Activated CD4-positive, alpha-beta T cell treated with anti-CD3 and anti-CD28 coated beads, Interleukin-2, amount 10 ng/mL, durations not matched to agents 24 days and 14 days (primary cell): ENCODE data around the gene HAND1. TPM values are rescaled to one million over a fixed set of nuclear protein-coding genes. Genes with fewer than 3 reads are reported as not detected.

Experiments
- DNase-seq: peaks from one replicate; pipeline ENCODE4 v3.0.0; 2022
- H3K27ac Mint-ChIP-seq: one replicate; pipeline ENCODE4 v1.8.0; 2022; ENCODE audit warnings: mild to moderate bottlenecking, mixed read lengths
- H3K27me3 Mint-ChIP-seq: one replicate; pipeline ENCODE4 v1.8.0; 2022; ENCODE audit warnings: mixed read lengths
- H3K36me3 Mint-ChIP-seq: one replicate; pipeline ENCODE4 v1.8.0; 2022; ENCODE audit warnings: low read depth, mild to moderate bottlenecking, mixed read lengths
- H3K4me1 Mint-ChIP-seq: one replicate; pipeline ENCODE4 v1.8.0; 2021; ENCODE audit warnings: mixed read lengths
- H3K4me3 Mint-ChIP-seq: one replicate; pipeline ENCODE4 v1.8.0; 2022; ENCODE audit warnings: mild to moderate bottlenecking, moderate library complexity, mixed read lengths
- H3K9me3 Mint-ChIP-seq: one replicate; pipeline ENCODE4 v1.8.0; 2021; ENCODE audit warnings: mixed read lengths
- intact Hi-C: fragments of 100-400 bp; cut with micrococcal nuclease; formaldehyde crosslinking; loops from one replicate; pipeline ENCODE4 v1.15.1; 2023
- total RNA-seq: library from RNA; stranded (reverse); gene quantifications from 2 replicates; pipeline ENCODE4 v1.2.3, GENCODE V29; 2022

Gene HAND1
- total RNA-seq, 1 donor from 2014 or later = not detected

- Mint-ChIP-seq H3K9me3 (no peaks in the 10 kb centered on the region), H3K27me3 (no peaks in the 10 kb centered on the region), H3K36me3 (peaks cover 20% of the 10 kb centered on the region), H3K4me1 (peaks cover 43% of the 10 kb centered on the region), H3K4me3 (peak overlapping the region; percentile 92), H3K27ac (peak overlapping the region; percentile 39)
- intact Hi-C loops = loop anchor here (2.0 kb wide), 1 partner anchor 308 kb away; the partner anchor contains the start of gene LARP1
- DNase-seq = peak; percentile 83
These were observed 31.6 kb downstream of the HAND1 start for GRCh38 chr5:154446195-154447088.

GRCh38 chr5:154445422-154446194 is 32.4 kb downstream of the HAND1 start, which contains the start of gene SAP30L:
Gene SAP30L, plus strand, starts transcription at chr5:154445997. Its CDS starts 608 bp downstream, at chr5:154446605.
- peak within 1 kb of the TSS; percentile 99 for H3K4me3 Mint-ChIP-seq
- peaks cover 42% of the 10 kb centered on the region for H3K4me1 Mint-ChIP-seq
- no peaks in the 10 kb centered on the region for H3K27me3 Mint-ChIP-seq
- peak; percentile 99 for DNase-seq
- peak within 1 kb of the TSS; percentile 96 for H3K27ac Mint-ChIP-seq
- intact Hi-C loops = loop anchor here (1.0 to 2.0 kb wide), 7 partner anchors 247 to 495 kb away; partner anchors contain the start of genes CNOT8, GALNT10, LARP1 and MRPL22
- no peaks in the 10 kb centered on the region for H3K9me3 Mint-ChIP-seq
- H3K36me3 Mint-ChIP-seq = peaks cover 26% of the 10 kb centered on the region

GRCh38 chr5:154444556-154445421 is 33.2 kb downstream of the HAND1 start:
- Mint-ChIP-seq H3K27me3 (no peaks in the 10 kb centered on the region), H3K4me1 (peaks cover 37% of the 10 kb centered on the region), H3K4me3 (peak overlapping the region; percentile 99), H3K36me3 (peaks cover 26% of the 10 kb centered on the region), H3K27ac (peak overlapping the region; percentile 96), H3K9me3 (no peaks in the 10 kb centered on the region)
- peak; percentile 72 for DNase-seq
- intact Hi-C loops = loop anchor here (1.0 to 2.0 kb wide), 6 partner anchors 246 to 496 kb away; partner anchors contain the start of genes CNOT8, GALNT10 and MRPL22

GRCh38 chr5:154442801-154443200 is 35.2 kb downstream of the HAND1 start:
- intact Hi-C loops = no loop called here
- Mint-ChIP-seq H3K27me3 (no peaks in the 10 kb centered on the region), H3K4me3 (no peak overlapping the region), H3K36me3 (peaks cover 38% of the 10 kb centered on the region), H3K27ac (no peak overlapping the region), H3K4me1 (peaks cover 25% of the 10 kb centered on the region), H3K9me3 (no peaks in the 10 kb centered on the region)
- DNase-seq = no peak

- no peak for DNase-seq
- Mint-ChIP-seq H3K4me3 (no peak overlapping the region), H3K27me3 (no peaks in the 10 kb centered on the region), H3K27ac (no peak overlapping the region), H3K4me1 (peaks cover 17% of the 10 kb centered on the region), H3K9me3 (no peaks in the 10 kb centered on the region), H3K36me3 (peaks cover 52% of the 10 kb centered on the region)
- intact Hi-C loops = no loop called here
These were observed 37.5 kb downstream of the HAND1 start for GRCh38 chr5:154440540-154440939.

GRCh38 chr5:154437281-154437965 is 40.6 kb downstream of the HAND1 start:
- Mint-ChIP-seq H3K27me3 (no peaks in the 10 kb centered on the region), H3K36me3 (peaks cover 59% of the 10 kb centered on the region), H3K4me1 (peaks cover 8% of the 10 kb centered on the region), H3K4me3 (no peak overlapping the region), H3K9me3 (no peaks in the 10 kb centered on the region), H3K27ac (no peak overlapping the region)
- intact Hi-C loops = no loop called here
- no peak for DNase-seq

GRCh38 chr5:154435226-154435625 is 42.8 kb downstream of the HAND1 start:
- Mint-ChIP-seq H3K27ac (no peak overlapping the region), H3K4me1 (no peaks in the 10 kb centered on the region), H3K9me3 (no peaks in the 10 kb centered on the region), H3K36me3 (peaks cover 43% of the 10 kb centered on the region), H3K27me3 (no peaks in the 10 kb centered on the region), H3K4me3 (no peak overlapping the region)
- no peak for DNase-seq
- intact Hi-C loops = no loop called here

- no peak overlapping the region for H3K4me3 Mint-ChIP-seq
- peaks cover 35% of the 10 kb centered on the region for H3K36me3 Mint-ChIP-seq
- intact Hi-C loops = no loop called here
- peaks cover 7% of the 10 kb centered on the region for H3K9me3 Mint-ChIP-seq
- H3K27ac Mint-ChIP-seq = no peak overlapping the region
- H3K27me3 Mint-ChIP-seq = no peaks in the 10 kb centered on the region
- no peaks in the 10 kb centered on the region for H3K4me1 Mint-ChIP-seq
- no peak for DNase-seq
These were observed 46.9 kb downstream of the HAND1 start for GRCh38 chr5:154430961-154431630.

GRCh38 chr5:154430466-154430865 is 47.6 kb downstream of the HAND1 start:
- intact Hi-C loops = no loop called here
- H3K4me3 Mint-ChIP-seq = no peak overlapping the region

GRCh38 chr5:154429341-154429740 is 48.7 kb downstream of the HAND1 start:
- peaks cover 7% of the 10 kb centered on the region for H3K9me3 Mint-ChIP-seq
- H3K36me3 Mint-ChIP-seq = peaks cover 27% of the 10 kb centered on the region
- H3K4me3 Mint-ChIP-seq = no peak overlapping the region
- intact Hi-C loops = no loop called here
- H3K27ac Mint-ChIP-seq = no peak overlapping the region
- no peaks in the 10 kb centered on the region for H3K27me3 Mint-ChIP-seq
- no peak for DNase-seq
- no peaks in the 10 kb centered on the region for H3K4me1 Mint-ChIP-seq

More at GRCh38 chr5:154430466-154430865, 47.6 kb downstream of the HAND1 start:
- DNase-seq = no peak
- Mint-ChIP-seq H3K27ac (no peak overlapping the region), H3K4me1 (no peaks in the 10 kb centered on the region), H3K27me3 (no peaks in the 10 kb centered on the region), H3K36me3 (peaks cover 29% of the 10 kb centered on the region), H3K9me3 (peaks cover 7% of the 10 kb centered on the region)

GRCh38 chr5:154428208-154428607 is 49.8 kb downstream of the HAND1 start:
- intact Hi-C loops = no loop called here
- Mint-ChIP-seq H3K36me3 (peaks cover 25% of the 10 kb centered on the region), H3K27me3 (no peaks in the 10 kb centered on the region), H3K4me1 (no peaks in the 10 kb centered on the region), H3K4me3 (no peak overlapping the region), H3K9me3 (peaks cover 7% of the 10 kb centered on the region), H3K27ac (no peak overlapping the region)
- DNase-seq = no peak
